DMS 273 (cell line): ENCODE data around the gene ABCF2.

Source experiments
- DNase-seq: peaks from one replicate; lab custom pipeline; 2025; ENCODE audit not compliant: unreplicated experiment; lab: John Stamatoyannopoulos, UW

ABCF2 gene

DNA sequence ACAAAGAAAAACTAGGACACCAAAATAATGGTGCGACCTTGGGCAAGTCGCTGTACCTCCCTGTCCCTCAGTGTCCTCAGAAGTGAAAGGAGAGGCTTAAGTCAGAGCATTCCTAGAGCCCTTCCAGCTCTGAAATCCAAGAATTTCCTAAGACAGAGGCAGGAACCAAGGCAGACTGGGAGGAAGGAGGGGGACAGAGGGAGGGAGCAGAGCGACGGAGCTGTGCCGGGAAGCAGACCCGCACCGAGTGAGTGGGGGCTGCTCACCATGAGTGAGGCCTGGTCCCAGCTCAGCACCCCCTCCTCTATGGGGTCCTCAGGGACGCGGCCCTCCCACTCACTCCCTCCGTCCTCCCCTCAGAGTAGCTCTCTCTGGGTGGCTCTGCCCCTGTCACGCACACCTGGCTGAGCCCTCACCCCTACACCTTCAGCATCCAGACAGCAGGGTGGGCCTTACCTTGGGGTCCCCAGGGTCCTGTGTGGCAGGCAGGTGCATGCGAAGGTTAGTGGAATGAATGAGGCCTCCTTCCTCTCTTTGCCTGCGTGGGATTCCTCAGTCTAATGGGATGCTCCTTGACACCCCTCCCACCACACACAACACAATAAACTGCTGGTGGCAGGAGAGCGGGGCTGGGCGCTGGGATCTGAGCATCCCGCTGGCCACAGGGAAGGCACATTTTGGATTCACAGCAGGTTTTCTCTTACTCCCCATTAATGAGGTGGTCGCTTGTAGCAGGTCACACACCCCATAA lies 26.1 kb upstream of the ABCF2 start:
- no peak for DNase-seq

DNA sequence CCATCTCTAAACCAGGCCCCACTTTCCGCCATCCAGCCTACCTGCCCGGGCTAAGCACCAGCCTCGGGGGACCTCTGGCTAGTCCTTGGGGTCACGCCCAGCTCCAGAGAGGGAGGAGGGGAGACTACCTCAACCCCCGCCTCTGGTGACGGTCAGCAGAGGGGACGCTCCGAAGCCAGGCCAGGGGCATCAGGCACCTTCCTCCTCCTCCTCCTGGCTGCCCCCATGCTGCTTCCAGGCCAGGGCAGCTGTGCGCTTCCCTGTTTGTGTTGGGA lies 25.5 kb upstream of the ABCF2 start:
- DNase-seq = no peak

GRCh38 chr7:151251689-151252560 lies 24.9 kb upstream of the ABCF2 start:
- DNase-seq = peak; percentile 88

DNA sequence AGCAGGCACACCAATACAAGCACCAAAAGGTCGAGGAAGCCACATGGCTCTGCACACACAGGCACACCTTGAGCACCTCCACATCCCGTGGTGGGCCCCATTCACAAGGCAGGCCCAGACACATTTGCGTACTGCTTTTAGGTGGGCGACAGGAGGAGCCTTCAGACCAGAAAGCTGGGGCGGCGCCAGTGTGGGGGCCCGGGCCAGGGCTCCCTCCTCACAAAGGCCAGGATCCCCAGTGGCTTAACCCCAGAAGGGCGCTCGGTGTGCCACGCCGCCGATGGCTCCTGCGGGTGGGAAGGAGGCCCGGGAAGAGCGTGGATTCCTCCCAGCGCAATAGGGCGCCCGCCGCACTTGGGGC lies 24.3 kb upstream of the ABCF2 start:
- DNase-seq = peak; percentile 75

DNA sequence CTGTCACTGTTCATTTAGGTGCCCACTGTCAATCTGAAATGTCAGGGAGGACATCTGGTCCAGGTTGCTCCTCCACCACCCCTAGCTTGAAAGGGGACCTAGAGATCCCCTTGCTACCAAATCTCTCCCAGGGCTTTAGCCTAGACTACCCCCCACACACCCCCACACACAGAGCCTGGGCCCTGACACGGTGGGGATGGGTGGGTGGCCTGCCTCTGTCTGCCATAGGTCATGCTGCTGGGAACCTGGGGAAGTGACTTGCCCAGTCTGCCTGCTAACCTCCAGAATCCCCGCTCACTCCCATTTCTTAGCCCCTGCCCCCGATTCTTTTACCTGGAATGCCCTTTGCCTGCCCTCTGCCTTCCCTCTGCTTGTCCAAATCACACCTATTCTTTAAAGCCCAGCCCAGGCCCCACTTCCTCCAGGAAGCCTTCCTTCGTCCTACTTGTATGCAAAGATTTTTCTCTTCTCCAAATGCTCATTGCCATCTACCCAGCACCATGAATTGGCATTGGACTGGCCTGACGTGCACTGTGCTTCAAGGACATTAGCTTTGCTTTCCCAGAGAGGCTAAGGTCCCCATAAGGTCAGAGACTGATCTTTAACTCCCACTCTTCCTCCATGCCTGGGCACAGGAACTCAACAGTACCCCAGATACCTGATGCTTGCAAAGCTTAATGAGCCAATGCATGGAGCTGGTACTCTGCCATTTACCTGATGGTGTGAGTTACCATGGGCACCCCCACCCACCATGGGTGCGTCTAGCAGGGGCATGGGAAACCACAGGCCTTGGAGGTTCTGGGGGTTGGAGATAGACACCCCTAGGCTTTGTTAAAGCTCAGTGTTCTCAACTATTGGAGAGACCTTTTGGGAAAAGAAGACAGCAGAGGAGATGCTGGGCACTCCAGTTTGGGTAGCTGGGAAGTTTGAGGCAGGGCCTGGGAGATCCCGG lies 23.5 kb upstream of the ABCF2 start:
- DNase-seq = no peak

DNA sequence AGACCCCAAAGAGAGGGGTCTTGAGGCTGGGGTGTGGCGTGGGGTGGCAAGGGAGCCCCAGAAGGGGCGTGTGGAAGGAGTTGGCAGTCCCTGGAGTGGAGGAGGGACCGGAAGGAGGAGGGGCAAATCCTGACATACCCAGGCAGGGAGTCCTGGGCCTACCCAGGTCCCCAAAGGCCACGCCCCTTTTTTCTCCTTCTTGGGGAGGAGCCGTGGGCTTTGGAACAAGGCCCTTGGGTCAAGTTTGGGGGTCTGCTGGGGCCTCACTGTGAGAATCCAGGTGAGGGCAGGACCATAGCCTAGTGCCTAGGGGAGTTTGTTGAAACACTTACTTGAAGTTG lies 22.7 kb upstream of the ABCF2 start:
- DNase-seq = peak; percentile 70

- peak; percentile 84 for DNase-seq
Observed at GRCh38 chr7:151249034-151249731, 22.2 kb upstream of the ABCF2 start.

GRCh38 chr7:151248346-151249033 lies 21.5 kb upstream of the ABCF2 start, which contains the start of gene SMARCD3:
Gene SMARCD3, minus strand, starts transcription at chr7:151248694. Its CDS starts 132 bp downstream, at chr7:151248562.
- peak; percentile 80 for DNase-seq

GRCh38 chr7:151247611-151248345 lies 20.8 kb upstream of the ABCF2 start:
- peak; percentile 65 for DNase-seq

DNA sequence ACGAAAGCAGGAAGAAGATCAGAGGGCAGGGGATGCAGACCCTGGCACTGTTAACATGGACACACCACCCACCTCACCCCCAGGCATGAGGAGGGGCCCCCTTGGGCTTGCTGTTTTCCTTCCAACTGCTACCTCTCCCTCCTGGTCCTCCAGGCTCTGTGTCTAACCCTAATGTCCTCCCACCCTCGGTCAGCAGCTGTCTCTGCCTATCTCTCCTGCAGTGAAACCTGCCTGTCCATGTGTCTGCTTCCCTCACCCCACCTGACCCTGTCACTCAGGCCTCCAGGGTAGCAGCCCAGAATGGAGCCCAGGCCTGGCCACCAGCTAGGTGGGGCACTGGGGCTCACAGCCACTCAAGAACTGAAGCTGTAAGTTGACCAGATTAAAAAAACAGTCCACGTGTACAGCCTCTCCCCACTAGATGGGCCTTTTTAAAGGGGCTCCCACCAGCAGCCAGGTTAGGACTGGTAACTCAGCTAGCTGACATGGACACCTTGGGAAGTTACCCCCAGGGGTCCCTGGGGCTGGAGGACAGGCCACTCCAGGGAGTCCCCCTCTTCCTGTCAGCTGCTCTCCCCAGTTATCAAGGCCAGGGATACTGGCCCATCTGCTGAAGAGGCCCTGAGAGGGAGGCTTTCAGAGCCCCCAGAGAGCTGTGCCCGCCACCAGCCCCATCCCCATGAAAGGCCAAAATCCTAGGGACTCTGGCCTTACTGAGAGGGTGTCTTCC lies 20.0 kb upstream of the ABCF2 start:
- peak; percentile 63 for DNase-seq

DNA sequence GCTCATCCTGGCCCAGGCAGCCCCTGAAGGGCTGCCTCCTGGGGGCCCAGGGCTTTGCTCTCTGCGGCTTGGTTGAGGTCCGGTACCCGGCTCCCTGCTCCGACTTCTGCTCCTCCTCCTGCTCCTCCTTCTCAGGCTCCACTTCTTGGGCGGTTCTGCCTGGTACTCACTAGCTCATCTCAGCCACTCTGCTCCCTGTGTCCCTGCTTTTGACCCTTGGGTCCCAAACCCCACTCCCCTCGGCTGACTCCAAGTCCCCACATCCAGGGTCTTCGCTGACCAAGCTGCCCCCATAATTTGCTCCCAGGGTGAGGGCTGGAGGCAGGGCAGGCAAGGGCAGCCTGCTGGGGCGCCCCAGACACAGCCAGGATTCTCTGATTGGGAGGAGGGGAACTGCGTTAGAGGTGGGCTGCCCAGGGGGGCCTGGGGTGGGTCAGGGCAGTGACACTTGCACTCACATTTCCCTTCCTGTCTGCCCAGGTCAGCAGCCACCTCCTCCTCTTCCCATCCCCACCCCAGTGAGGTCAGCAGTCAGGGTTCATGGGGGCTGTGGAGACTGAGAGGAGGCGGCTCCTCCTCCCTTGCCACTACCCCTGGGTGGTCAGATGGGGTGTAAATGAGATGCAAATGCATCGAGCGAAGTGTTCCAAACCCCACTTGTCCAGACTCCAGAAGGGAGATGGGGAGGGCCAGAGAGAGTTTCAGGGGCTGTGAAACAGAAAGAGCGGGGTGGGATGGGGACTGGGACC lies 19.3 kb upstream of the ABCF2 start:
- DNase-seq = peak; percentile 63

DNA sequence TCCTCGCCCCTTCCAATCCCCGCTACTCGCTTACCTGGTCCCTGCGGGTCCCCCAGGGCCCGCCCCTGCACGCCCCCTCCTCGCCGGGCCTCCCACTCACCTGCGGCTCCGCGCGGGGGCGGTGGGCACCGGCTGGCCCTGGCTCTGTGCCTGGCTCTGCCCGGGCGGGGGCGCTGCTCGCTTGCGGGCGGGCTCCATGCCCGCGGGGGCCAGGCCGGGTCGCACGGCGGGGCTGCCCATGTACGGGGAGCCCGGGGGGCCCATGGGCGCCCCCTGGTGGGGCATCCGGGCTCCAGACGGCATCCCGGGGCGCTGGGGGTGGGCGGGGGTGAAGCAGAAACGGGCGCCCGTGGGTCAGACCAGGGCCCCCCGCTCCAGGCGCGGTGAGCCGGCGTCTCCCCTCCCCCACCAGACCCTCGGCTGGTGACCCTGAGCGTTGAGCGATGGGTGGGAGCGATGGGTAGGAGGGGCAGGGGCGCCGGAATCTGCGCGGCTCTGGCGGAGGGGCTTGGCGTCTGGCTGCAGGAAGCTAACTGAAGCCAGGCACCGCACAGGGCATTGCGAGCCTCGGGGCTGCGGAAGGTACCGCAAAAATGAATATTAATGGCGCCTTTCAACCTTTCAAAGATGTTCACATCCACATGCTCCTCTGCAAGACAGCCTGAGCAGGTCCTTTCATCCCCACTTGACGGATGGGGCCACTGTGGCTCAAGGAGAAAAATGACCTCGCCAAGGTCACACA lies 18.5 kb upstream of the ABCF2 start:
- peak; percentile 89 for DNase-seq

DNA sequence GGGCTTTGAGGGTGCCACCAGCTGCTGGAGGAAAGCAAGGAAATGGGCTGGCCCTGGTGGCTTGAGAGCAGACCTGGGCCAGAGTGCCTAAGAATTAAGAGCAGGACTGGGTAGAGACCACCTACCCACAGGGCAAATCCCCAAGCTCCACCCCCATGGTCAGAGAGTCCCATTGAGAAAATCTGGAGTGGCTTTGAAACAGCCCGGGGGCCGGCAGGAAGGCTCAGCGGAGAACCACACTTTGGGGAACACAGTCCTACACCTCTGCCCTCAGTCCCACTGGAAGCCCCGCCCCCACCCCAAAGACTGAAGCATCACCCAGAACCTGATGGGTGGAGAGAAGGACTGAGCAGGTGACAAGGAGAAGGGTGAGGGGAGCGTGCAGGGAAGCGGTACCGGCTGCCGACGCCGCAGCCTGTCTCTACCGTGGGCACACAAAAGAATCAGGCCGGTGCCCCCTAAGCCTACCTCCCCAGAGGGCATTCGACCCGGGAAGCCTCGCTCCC lies 17.9 kb upstream of the ABCF2 start:
- DNase-seq = peak; percentile 58

- peak; percentile 85 for DNase-seq
Observed at GRCh38 chr7:151244196-151244840, 17.3 kb upstream of the ABCF2 start.

GRCh38 chr7:151243408-151244195 lies 16.6 kb upstream of the ABCF2 start:
- peak; percentile 82 for DNase-seq

- DNase-seq = no peak
Observed at GRCh38 chr7:151243045-151243349, 16.0 kb upstream of the ABCF2 start.
